GM18907 (cell line): ENCODE measurements around the gene PRR23C.

Experiments used
- ATAC-seq: cut with Tn5 transposase; IDR thresholded peaks from one replicate; pipeline ENCODE4 v1.9.1; 2021; ENCODE audit warnings: mild to moderate bottlenecking, moderate library complexity; ENCODE audit not compliant: unreplicated experiment

The PRR23C gene

DNA sequence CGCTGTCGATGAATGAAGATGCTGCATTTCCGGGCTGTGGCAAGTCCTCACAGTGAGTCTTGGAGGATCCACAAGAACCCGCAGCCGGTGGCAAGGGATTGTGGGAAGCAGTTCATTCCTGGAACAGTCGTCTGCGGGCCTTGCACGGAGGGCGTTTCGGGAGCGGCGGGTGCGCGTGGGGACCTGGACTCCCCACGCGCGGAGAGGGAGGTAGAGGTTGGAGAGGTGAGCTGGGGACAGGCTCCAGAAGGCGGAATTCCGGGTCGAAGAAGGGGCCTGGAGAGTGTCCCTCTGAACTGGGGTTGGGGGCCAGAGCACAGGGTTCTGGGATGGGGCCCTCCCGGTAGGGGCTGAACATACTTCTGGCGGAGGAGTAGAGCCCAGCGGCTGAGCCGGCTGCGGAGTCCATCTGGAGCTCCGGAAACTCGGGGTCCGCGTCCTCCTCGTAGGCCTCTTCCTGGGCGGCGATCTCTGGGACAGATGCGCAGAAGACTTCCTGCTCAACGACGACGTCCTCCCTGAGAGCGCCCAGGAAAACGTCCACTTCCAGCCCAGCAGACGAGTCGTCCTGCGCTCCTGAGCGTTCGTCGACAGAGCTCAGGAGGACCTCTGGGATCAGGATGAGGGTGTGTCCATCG, 39.2 kb downstream of the PRR23C start:
- no peak for ATAC-seq

DNA sequence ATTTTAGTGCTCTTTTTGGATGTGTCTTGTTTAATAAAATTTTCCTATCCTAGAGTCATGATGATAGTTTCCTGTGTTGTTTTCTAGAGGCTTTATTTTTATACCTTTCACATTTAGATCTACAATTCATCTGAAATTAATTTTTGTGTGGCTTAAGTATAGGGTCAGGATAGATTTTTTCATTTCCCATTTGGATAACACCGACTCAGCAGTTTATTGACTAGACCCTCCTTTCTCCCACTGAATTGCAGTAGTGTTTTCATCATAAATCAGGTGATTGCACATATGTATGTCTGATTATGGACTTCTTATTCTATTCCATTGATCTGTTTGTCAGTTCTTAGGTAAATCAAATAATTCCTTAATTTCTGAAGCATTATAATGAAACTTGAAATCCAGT, 49.0 kb downstream of the PRR23C start:
- ATAC-seq, result no peak
